Lower lobe of right lung (tissue), 2 donors: ENCODE results near the gene ARID3A. TPM values are rescaled to one million over a fixed set of nuclear protein-coding genes. Genes with fewer than 3 reads are reported as not detected.

Experiments
- ATAC-seq, 2 donors: fragments of 200-7000 bp; cut with Tn5 transposase; one replicate each; pipeline ENCODE4 v1.9.1; 2020 to 2022; ENCODE audit warnings: mild to moderate bottlenecking in 2 of 2, moderate library complexity in 2 of 2
- DNase-seq: peaks from one replicate; pipeline ENCODE4 v3.0.0-alpha.2; 2020
- H3K27ac ChIP-seq: fragments of 200-600 bp; one replicate; pipeline ENCODE4 v1.8.0; 2022
- H3K27me3 ChIP-seq: fragments of 200-600 bp; one replicate; pipeline ENCODE4 v1.8.0; 2022; ENCODE audit warnings: low read depth
- H3K36me3 ChIP-seq: fragments of 200-600 bp; one replicate; pipeline ENCODE4 v1.8.0; 2022; ENCODE audit warnings: mild to moderate bottlenecking
- H3K4me1 ChIP-seq: fragments of 200-600 bp; one replicate; pipeline ENCODE4 v1.8.0; 2022
- H3K4me3 ChIP-seq: fragments of 200-600 bp; one replicate; pipeline ENCODE4 v1.8.0; 2022; ENCODE audit warnings: mild to moderate bottlenecking
- H3K9me3 ChIP-seq: fragments of 200-600 bp; one replicate; pipeline ENCODE4 v1.8.0; 2022
- intact Hi-C: fragments of 100-400 bp; cut with DNase I; formaldehyde crosslinking; loops from one replicate; pipeline ENCODE4 v1.11.0; 2022
- total RNA-seq: library from RNA; stranded (reverse); fragmentation: NEBNext Ultra II Directional; extraction: Animal tissue kit (Norgen Biotek cat#: 25700); gene quantifications from one replicate; pipeline ENCODE4 v1.2.1, GENCODE V29; 2021
- TF ChIP-seq, protein P1 (sequence below): fragments of 200-600 bp; IDR thresholded peaks from one replicate; pipeline ENCODE4 v1.8.0; 2022; ENCODE audit warnings: antibody characterized with exemption, mild to moderate bottlenecking
- donor health status: DM: no; HTN: yes; CAD: no; lungs with severe emphysema.

ARID3A gene
- total RNA-seq, 1 donor from 2014 or later = 16.9 TPM

DNA sequence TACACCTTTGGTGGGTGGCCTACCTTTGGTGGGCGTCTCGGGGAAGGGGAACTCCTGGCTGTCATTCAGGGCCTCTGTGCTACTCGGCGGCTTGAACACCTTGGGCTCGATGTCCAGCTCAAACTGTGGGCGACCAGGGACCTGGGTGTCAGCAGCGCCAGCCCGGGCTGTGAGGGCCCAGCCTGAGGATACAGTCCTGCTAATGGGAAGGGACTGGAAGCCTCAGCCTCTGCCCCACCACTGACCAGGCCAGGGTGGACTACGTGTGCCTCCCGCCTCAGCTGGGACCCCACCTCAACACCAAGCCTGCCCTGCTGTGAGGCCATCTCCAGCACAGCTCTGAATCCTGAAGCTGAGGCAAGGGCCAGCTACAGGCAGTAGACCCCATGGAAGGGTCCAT, 87.4 kb downstream of the ARID3A start:
- TF ChIP-seq, protein P1, sequence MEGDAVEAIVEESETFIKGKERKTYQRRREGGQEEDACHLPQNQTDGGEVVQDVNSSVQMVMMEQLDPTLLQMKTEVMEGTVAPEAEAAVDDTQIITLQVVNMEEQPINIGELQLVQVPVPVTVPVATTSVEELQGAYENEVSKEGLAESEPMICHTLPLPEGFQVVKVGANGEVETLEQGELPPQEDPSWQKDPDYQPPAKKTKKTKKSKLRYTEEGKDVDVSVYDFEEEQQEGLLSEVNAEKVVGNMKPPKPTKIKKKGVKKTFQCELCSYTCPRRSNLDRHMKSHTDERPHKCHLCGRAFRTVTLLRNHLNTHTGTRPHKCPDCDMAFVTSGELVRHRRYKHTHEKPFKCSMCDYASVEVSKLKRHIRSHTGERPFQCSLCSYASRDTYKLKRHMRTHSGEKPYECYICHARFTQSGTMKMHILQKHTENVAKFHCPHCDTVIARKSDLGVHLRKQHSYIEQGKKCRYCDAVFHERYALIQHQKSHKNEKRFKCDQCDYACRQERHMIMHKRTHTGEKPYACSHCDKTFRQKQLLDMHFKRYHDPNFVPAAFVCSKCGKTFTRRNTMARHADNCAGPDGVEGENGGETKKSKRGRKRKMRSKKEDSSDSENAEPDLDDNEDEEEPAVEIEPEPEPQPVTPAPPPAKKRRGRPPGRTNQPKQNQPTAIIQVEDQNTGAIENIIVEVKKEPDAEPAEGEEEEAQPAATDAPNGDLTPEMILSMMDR = no peak
- peaks cover 52% of the 10 kb centered on the region for H3K36me3 ChIP-seq
- H3K4me1 ChIP-seq = peaks cover 42% of the 10 kb centered on the region
- DNase-seq (no peak), ATAC-seq (no peak)
- H3K27ac ChIP-seq = no peak overlapping the region
- no peaks in the 10 kb centered on the region for H3K27me3 ChIP-seq
- no peak overlapping the region for H3K4me3 ChIP-seq
- intact Hi-C loops = no loop called here
- no peaks in the 10 kb centered on the region for H3K9me3 ChIP-seq

DNA sequence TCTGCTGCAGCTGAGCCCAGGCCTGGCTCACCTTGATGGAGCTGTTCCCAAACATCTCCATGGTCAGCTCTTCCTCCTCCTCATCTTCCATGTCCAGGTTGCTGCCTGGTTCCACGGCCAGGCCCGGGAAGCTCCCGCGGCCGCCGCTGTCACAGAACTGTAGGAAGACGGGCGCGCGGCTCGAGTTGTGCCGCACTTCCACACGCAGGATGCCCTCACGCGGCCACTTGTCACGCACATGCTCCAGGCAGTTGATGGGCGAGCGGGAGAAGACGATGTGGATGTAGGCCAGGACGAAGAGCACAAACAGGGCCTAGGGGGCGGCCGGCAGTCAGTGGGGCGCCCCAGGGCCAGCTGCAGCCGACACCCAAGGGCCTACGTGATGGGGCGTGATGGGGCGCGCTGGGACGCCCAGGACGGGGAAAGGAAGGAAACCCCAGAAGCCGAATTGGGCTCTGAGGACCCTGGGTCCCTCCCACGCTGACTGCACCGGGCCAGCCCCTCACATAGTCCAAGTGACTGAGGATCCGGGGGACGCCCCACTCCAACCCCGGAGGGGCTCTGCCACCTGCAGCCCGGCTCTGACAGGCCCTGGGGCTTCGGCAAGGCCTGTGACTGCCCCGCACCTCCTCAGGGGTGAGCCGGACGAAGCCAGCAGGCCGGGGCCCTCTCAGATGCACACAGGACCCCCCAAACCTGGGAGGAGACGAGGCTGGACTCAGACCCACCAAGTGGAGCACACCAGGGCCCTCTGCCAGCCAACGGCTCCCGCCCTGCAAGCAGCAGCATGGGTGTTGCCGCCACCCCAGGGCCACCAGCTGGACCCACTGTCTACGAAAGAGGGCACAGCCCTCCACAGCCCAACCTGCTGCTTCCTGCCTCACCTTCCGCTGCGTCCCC, 88.6 kb downstream of the ARID3A start:
- no peak for DNase-seq
- TF ChIP-seq, protein P1 = no peak
- Histone ChIP-seq H3K9me3 (no peaks in the 10 kb centered on the region), H3K36me3 (peaks cover 51% of the 10 kb centered on the region), H3K27ac (no peak overlapping the region), H3K4me1 (peaks cover 54% of the 10 kb centered on the region), H3K4me3 (no peak overlapping the region), H3K27me3 (no peaks in the 10 kb centered on the region)
- no peak for ATAC-seq
- intact Hi-C loops = no loop called here

DNA sequence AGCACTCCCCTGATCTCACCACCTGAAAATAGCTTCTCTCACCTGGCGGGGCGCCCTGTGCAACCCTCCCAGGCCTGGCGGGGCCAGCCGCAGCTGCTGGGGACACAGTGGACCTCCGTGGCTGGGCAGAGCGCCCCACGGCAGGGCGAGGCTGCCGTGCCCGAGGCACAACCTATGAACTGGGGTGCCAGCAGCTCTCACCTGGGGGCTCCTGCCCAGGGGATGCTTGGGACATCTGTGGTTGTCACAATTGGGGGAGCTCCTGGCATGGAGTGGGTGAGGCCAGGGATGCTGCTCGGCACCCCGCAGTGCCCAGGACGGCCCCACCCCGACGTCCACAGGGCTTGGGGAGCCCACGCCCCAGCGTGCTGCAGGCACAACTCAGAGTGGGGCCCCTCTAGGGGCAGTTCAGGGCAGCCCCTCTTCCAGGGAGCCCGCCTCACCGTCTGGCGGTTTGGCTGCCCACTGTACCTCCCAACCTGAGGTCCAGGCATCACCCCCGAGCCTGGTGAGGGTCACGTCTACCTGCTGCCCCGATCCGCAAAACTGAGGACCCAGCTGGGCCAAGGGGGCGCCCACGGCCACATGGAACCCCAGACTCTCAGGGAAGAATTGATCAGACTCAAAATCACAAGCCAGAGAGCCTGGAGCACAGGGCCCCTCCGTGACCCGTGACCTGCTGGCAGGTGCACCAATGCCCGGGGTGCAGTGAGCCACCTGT, 89.4 kb downstream of the ARID3A start:
- Histone ChIP-seq H3K27ac (no peak overlapping the region), H3K4me1 (peaks cover 53% of the 10 kb centered on the region), H3K9me3 (no peaks in the 10 kb centered on the region), H3K4me3 (no peak overlapping the region), H3K36me3 (peaks cover 43% of the 10 kb centered on the region), H3K27me3 (no peaks in the 10 kb centered on the region)
- no peak for DNase-seq
- TF ChIP-seq, protein P1 = no peak
- no peak for ATAC-seq
- intact Hi-C loops = no loop called here

DNA sequence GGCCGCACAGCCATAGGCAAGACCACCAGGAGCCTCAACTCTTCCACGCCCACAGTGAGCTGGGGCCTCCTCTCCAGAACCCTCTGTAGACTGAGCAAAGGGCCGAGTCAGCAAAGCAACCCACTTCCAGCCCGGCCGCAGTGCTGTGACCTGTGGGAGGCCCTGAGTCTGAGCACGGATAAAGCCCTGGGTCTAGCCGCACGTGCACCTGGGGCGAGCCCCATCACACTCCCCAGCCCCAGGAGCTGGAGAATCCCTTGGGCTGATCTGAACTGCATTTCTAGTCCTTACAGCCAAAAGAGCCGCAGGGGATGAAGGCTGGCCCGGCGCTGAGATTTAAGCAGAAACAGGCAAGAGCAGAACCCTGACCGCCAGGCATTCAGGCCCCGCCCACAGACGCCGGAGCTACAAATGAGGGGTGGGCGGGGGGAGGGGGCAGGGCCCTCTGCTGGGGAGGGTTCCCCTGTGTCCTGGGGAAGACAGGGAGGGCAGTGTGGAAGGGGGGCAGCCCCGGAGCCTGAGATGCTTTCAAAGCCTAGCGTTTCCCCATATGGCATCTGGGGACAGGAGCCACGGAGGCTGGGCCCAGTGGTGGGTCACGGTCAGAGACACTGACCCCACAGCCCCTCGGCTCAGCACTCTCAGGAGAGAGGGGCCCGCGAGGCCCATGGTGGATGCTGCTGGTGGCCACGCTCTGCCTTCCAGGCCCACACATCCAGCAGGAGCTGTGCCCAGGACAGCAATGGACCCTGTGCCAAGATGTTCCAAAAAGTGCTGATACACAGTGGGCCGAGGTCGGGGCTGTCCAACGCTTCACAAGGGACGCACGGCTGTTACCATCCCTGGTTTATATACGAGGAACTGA, 90.2 kb downstream of the ARID3A start:
- Histone ChIP-seq H3K27ac (peak overlapping the region; percentile 6), H3K9me3 (no peaks in the 10 kb centered on the region), H3K4me1 (peaks cover 52% of the 10 kb centered on the region), H3K27me3 (no peaks in the 10 kb centered on the region), H3K4me3 (no peak overlapping the region), H3K36me3 (peaks cover 35% of the 10 kb centered on the region)
- DNase-seq (no peak), ATAC-seq (no peak)
- TF ChIP-seq, protein P1 = no peak
- intact Hi-C loops = no loop called here

DNA sequence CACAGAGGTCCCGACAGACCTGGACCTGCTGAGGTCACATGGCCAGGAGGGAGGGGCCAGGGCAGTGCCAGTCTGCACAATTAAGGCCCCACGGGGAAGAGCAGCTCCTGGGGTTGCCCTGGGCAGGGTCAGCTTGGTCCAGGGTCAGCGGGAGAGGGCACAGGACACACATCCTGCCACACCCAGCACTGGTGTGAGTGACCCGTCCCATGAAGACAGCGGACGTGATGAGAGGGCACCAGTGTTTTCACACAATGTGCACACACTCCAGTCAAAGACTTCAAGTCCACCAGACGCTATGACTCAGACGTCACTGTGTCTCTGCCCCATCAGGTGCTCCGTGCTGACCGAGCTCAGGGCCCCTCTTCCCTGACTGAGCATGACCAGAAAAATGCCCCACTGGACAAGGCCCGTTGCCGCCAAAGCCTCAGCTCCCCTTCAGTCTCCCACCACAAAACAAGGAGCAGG, 90.8 kb downstream of the ARID3A start:
- ATAC-seq = no peak
- peak overlapping the region; percentile 20 for H3K4me3 ChIP-seq

More for the DNA sequence above, 90.8 kb downstream of the ARID3A start:
- peak overlapping the region; percentile 6 for H3K27ac ChIP-seq
- intact Hi-C loops = no loop called here
- no peak for DNase-seq
- no peaks in the 10 kb centered on the region for H3K27me3 ChIP-seq
- TF ChIP-seq, protein P1 = no peak
- H3K4me1 ChIP-seq = peaks cover 53% of the 10 kb centered on the region
- H3K36me3 ChIP-seq = peaks cover 29% of the 10 kb centered on the region
- no peaks in the 10 kb centered on the region for H3K9me3 ChIP-seq
